AG10803 (cell line): Measurements from ENCODE around the gene LGALS14.

Source experiments
- DNase-seq: peaks from one replicate; pipeline ENCODE4 v3.0.0; 2010; ENCODE audit warnings: low read depth
- H3K4me3 ChIP-seq: 2 replicates; pipeline ENCODE4 v1.5.1; 2011; ENCODE audit warnings: mild to moderate bottlenecking, low read length, control low read depth
- CTCF ChIP-seq: conservative IDR thresholded peaks from 2 replicates; pipeline ENCODE4 v1.5.1; 2011; ENCODE audit warnings: mild to moderate bottlenecking, low read length, control low read depth, inconsistent platforms

Gene LGALS14

GRCh38 chr19:39733841-39734240 is 29.6 kb downstream of the LGALS14 start:
- TF ChIP-seq CTCF, result no peak
- DNase-seq, result no peak
- H3K4me3 ChIP-seq, result no peak overlapping the region

GRCh38 chr19:39735688-39736087 is 31.4 kb downstream of the LGALS14 start:
- H3K4me3 ChIP-seq, result no peak overlapping the region
- TF ChIP-seq CTCF, result no peak
- no peak for DNase-seq

- no peak for DNase-seq
- no peak for TF ChIP-seq CTCF
These were observed 31.8 kb downstream of the LGALS14 start for GRCh38 chr19:39736088-39736487.

GRCh38 chr19:39737351-39737750 is 33.1 kb downstream of the LGALS14 start:
- no peak for DNase-seq
- TF ChIP-seq CTCF, result no peak
- no peak overlapping the region for H3K4me3 ChIP-seq

More at GRCh38 chr19:39736088-39736487, 31.8 kb downstream of the LGALS14 start:
- H3K4me3 ChIP-seq, result no peak overlapping the region

GRCh38 chr19:39737891-39738290 is 33.6 kb downstream of the LGALS14 start, which contains the start of gene CLC:
Gene CLC, minus strand, starts transcription at chr19:39738029. Its CDS starts 77 bp downstream, at chr19:39737952.
- no peak for TF ChIP-seq CTCF
- no peak for DNase-seq
- no peak within 1 kb of the TSS for H3K4me3 ChIP-seq

GRCh38 chr19:39738814-39739213 is 34.5 kb downstream of the LGALS14 start:
- H3K4me3 ChIP-seq, result no peak overlapping the region
- TF ChIP-seq CTCF, result no peak
- DNase-seq, result no peak

GRCh38 chr19:39740395-39740794 is 36.1 kb downstream of the LGALS14 start:
- no peak for TF ChIP-seq CTCF
- H3K4me3 ChIP-seq, result no peak overlapping the region
- no peak for DNase-seq
